Endodermal cell (in vitro differentiated cells): ENCODE data around the gene PRSS58. TPM values are rescaled to one million over a fixed set of nuclear protein-coding genes. Genes with fewer than 3 reads are reported as not detected.
A peak's percentile ranks its signal among the peaks of the same experiment; 100 is the strongest.

Experiments used
- DNase-seq: peaks from one replicate; pipeline ENCODE4 v3.0.0-alpha.2; 2017
- H3K27ac ChIP-seq: 2 replicates; pipeline ENCODE4 v1.5.1; 2013; ENCODE audit warnings: mild to moderate bottlenecking, low read depth, low read length, moderate library complexity
- H3K27me3 ChIP-seq: 2 replicates; pipeline ENCODE4 v1.6.1; 2013; ENCODE audit warnings: mild to moderate bottlenecking, low read length, moderate library complexity; ENCODE audit not compliant: insufficient read depth, control insufficient read depth, poor library complexity, severe bottlenecking
- H3K36me3 ChIP-seq: 2 replicates; pipeline ENCODE4 v1.7.0; 2013; ENCODE audit warnings: mild to moderate bottlenecking, low read length, moderate library complexity; ENCODE audit not compliant: control insufficient read depth, insufficient read depth
- H3K4me1 ChIP-seq: one replicate; pipeline ENCODE4 v1.7.0; 2013; ENCODE audit warnings: low read length; ENCODE audit not compliant: control insufficient read depth, insufficient read depth
- H3K4me3 ChIP-seq: 2 replicates; pipeline ENCODE4 v1.5.1; 2013; ENCODE audit warnings: mild to moderate bottlenecking, low read length, moderate library complexity
- H3K9ac ChIP-seq: 2 replicates; pipeline ENCODE4 v1.6.1; 2013; ENCODE audit warnings: mild to moderate bottlenecking, low read length, moderate library complexity; ENCODE audit not compliant: poor library complexity, severe bottlenecking; ENCODE audit errors: extremely low read depth
- H3K9me3 ChIP-seq: 2 replicates; pipeline ENCODE4 v1.6.1; 2013; ENCODE audit warnings: mild to moderate bottlenecking, low read length, moderate library complexity; ENCODE audit not compliant: control insufficient read depth
- H3K27ac Mint-ChIP-seq: 2 replicates; pipeline ENCODE4 v1.8.0; 2020; ENCODE audit warnings: mixed read lengths
- H3K27me3 Mint-ChIP-seq: 2 replicates; pipeline ENCODE4 v1.8.0; 2021; ENCODE audit warnings: mild to moderate bottlenecking, mixed read lengths; ENCODE audit not compliant: insufficient read depth
- H3K36me3 Mint-ChIP-seq: 2 replicates; pipeline ENCODE4 v1.8.0; 2020; ENCODE audit warnings: low read depth, mixed read lengths
- H3K4me1 Mint-ChIP-seq: 2 replicates; pipeline ENCODE4 v1.8.0; 2020; ENCODE audit warnings: mixed read lengths
- H3K4me3 Mint-ChIP-seq: 2 replicates; pipeline ENCODE4 v1.8.0; 2020; ENCODE audit warnings: mild to moderate bottlenecking, moderate library complexity, mixed read lengths
- H3K9me3 Mint-ChIP-seq: 2 replicates; pipeline ENCODE4 v1.8.0; 2020; ENCODE audit warnings: mild to moderate bottlenecking, mixed read lengths
- WGBS, 2 experiments: methylation state at CpG; one replicate each; pipeline versions ENCODE4 v1.1.5 to v1.1.7; 2013; ENCODE audit warnings: missing lambda C conversion rate in 2 of 2, mixed read lengths in 1 of 2; ENCODE audit not compliant: insufficient coverage in 1 of 2, insufficient read length in 1 of 2; 5-methylcytosine and 5-hydroxymethylcytosine counted together
- total RNA-seq, 2 donors: library from RNA; stranded (reverse); fragmentation: NEBNext Ultra II Directional in 1 of 2; extraction: Animal tissue kit (Norgen Biotek cat#: 25700) in 1 of 2; gene quantifications; 2 replicates in 1 of 2; 3 replicates in 1 of 2; pipeline ENCODE4 v1.2.1, GENCODE V29; 2021
- TF ChIP-seq, protein P1 (sequence below): fragments of 200-600 bp; sonication (generic); conservative IDR thresholded peaks from 2 replicates; pipeline ENCODE4 v1.5.0; 2021; ENCODE audit warnings: antibody characterized with exemption, mild to moderate bottlenecking

The PRSS58 gene
- total RNA-seq, 2 donors from 2014 or later = not detected

DNA sequence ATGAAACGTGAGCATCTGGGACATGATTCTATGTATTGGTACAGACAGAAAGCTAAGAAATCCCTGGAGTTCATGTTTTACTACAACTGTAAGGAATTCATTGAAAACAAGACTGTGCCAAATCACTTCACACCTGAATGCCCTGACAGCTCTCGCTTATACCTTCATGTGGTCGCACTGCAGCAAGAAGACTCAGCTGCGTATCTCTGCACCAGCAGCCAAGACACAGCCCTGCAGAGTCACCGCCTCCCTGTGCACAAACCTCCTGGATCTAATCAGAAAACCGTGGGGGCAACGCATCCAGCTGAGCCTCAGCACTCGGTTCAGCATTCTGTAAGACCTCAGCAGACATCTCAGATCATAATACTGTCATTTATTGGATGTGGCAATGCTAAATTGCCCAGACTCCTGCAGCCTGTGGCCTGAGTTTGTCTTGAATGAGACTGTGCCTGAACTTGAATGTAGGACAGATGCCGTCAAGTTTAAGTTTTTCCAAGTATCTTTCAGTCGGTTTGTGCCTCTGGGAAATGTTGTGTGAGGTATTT is 41.5 kb upstream of the PRSS58 start:
- H3K27ac ChIP-seq = no peak overlapping the region
- Mint-ChIP-seq H3K4me3 (no peak overlapping the region), H3K9me3 (no peaks in the 10 kb centered on the region), H3K27me3 (peaks cover 8% of the 10 kb centered on the region), H3K36me3 (no peaks in the 10 kb centered on the region), H3K4me1 (peaks cover 10% of the 10 kb centered on the region), H3K27ac (no peak overlapping the region)
- H3K4me1 ChIP-seq = no peaks in the 10 kb centered on the region
- DNase-seq = no peak
- TF ChIP-seq, protein P1, sequence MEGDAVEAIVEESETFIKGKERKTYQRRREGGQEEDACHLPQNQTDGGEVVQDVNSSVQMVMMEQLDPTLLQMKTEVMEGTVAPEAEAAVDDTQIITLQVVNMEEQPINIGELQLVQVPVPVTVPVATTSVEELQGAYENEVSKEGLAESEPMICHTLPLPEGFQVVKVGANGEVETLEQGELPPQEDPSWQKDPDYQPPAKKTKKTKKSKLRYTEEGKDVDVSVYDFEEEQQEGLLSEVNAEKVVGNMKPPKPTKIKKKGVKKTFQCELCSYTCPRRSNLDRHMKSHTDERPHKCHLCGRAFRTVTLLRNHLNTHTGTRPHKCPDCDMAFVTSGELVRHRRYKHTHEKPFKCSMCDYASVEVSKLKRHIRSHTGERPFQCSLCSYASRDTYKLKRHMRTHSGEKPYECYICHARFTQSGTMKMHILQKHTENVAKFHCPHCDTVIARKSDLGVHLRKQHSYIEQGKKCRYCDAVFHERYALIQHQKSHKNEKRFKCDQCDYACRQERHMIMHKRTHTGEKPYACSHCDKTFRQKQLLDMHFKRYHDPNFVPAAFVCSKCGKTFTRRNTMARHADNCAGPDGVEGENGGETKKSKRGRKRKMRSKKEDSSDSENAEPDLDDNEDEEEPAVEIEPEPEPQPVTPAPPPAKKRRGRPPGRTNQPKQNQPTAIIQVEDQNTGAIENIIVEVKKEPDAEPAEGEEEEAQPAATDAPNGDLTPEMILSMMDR = no peak
- H3K36me3 ChIP-seq = no peaks in the 10 kb centered on the region
- no peak overlapping the region for H3K9ac ChIP-seq
- WGBS, 2 experiments = 87% methylated on average over 4 to 10 of the region's 10 CpGs
- H3K9me3 ChIP-seq = no peaks in the 10 kb centered on the region
- H3K4me3 ChIP-seq = no peak overlapping the region
- no peaks in the 10 kb centered on the region for H3K27me3 ChIP-seq

DNA sequence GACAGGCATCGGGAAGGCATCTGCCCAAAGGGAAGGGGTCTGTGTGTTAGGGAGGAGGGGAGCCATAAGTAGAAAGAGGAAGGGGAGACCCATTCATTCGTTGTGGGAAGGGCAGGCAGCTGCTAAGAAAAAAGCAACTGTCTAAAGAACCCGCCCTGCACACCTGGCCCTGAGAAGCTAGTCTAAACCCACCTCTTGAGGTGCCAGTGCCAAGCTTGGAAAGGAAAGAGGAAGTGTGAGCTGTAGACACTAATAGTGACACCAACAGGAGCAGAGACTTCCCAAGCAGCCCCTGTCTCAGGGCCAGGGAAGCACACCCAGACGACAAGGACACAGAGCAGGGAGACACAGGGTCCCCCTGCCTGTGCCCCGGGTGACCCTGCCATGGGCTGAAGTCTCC is 40.8 kb upstream of the PRSS58 start:
- TF ChIP-seq, protein P1 = no peak
- Mint-ChIP-seq H3K4me3 (no peak overlapping the region), H3K27me3 (peaks cover 8% of the 10 kb centered on the region), H3K27ac (peak overlapping the region; percentile 27), H3K36me3 (no peaks in the 10 kb centered on the region), H3K4me1 (peaks cover 10% of the 10 kb centered on the region), H3K9me3 (no peaks in the 10 kb centered on the region)
- H3K9ac ChIP-seq = no peak overlapping the region
- H3K36me3 ChIP-seq = no peaks in the 10 kb centered on the region
- no peaks in the 10 kb centered on the region for H3K4me1 ChIP-seq
- no peak overlapping the region for H3K27ac ChIP-seq
- WGBS, 2 experiments = 90 to 96% methylated on average over 5 of the region's 5 CpGs
- no peaks in the 10 kb centered on the region for H3K27me3 ChIP-seq
- no peak for DNase-seq
- no peaks in the 10 kb centered on the region for H3K9me3 ChIP-seq
- no peak overlapping the region for H3K4me3 ChIP-seq

DNA sequence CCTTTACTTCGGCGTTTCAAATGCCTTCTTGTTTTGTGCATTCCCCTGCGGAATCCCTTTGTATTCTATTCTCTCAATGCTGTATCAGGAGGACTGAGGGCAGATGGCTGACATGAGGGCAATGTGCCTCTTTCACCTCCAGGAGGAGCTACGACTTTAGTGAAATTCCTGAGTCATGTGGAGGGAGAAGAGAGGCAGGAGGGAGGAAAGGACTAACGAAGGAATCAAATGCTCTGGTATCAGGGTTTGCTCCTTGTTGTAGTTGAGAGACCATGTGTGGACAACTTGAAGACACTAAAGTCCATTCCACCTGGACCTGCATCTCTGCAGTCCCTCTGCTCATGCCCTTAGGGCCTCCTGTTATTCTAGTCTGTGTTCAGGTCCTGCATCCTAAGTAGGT is 40.2 kb upstream of the PRSS58 start:
- Mint-ChIP-seq H3K9me3 (no peaks in the 10 kb centered on the region), H3K27ac (no peak overlapping the region), H3K4me3 (no peak overlapping the region), H3K4me1 (peaks cover 10% of the 10 kb centered on the region), H3K36me3 (no peaks in the 10 kb centered on the region), H3K27me3 (peaks cover 8% of the 10 kb centered on the region)
- no peak overlapping the region for H3K4me3 ChIP-seq
- TF ChIP-seq, protein P1 = peak; percentile 84
- H3K9me3 ChIP-seq = no peaks in the 10 kb centered on the region
- DNase-seq = peak; percentile 86
- WGBS, 2 experiments = 46 to 66% methylated on average over 2 to 5 of the region's 5 CpGs
- H3K4me1 ChIP-seq = no peaks in the 10 kb centered on the region
- no peak overlapping the region for H3K9ac ChIP-seq
- no peaks in the 10 kb centered on the region for H3K36me3 ChIP-seq
- H3K27ac ChIP-seq = no peak overlapping the region
- no peaks in the 10 kb centered on the region for H3K27me3 ChIP-seq
